IPS-18a (cell line): ENCODE data around the gene LINGO4.
A peak's percentile ranks its signal among the peaks of the same experiment; 100 is the strongest.

Experiments used
- H3K27ac ChIP-seq: one replicate; pipeline ENCODE4 v1.5.1; 2013; ENCODE audit warnings: low read length
- H3K27me3 ChIP-seq: one replicate; pipeline ENCODE4 v1.6.1; 2013; ENCODE audit warnings: mild to moderate bottlenecking, low read length; ENCODE audit not compliant: control insufficient read depth, insufficient read depth
- H3K36me3 ChIP-seq: one replicate; pipeline ENCODE4 v1.6.1; 2013; ENCODE audit warnings: low read depth, low read length; ENCODE audit not compliant: control insufficient read depth
- H3K4me1 ChIP-seq: one replicate; pipeline ENCODE4 v1.6.1; 2013; ENCODE audit warnings: low read depth, low read length; ENCODE audit not compliant: control insufficient read depth
- H3K4me3 ChIP-seq: one replicate; pipeline ENCODE4 v1.5.1; 2013; ENCODE audit warnings: low read length
- H3K9ac ChIP-seq: one replicate; pipeline ENCODE4 v1.6.1; 2013; ENCODE audit warnings: mild to moderate bottlenecking, low read length, moderate library complexity
- H3K9me3 ChIP-seq: one replicate; pipeline ENCODE4 v1.6.1; 2013; ENCODE audit warnings: low read depth, low read length; ENCODE audit not compliant: control insufficient read depth

Gene LINGO4

GRCh38 chr1:151805066-151805820 is at the start of gene LINGO4:
TSS of gene LINGO4 (minus strand) at chr1:151805419. CDS start at chr1:151802704, 2,715 bp downstream.
- Histone ChIP-seq H3K9ac (no peak within 1 kb of the TSS), H3K36me3 (no peaks in the 10 kb centered on the region), H3K27ac (no peak within 1 kb of the TSS), H3K9me3 (no peaks in the 10 kb centered on the region), H3K4me1 (no peaks in the 10 kb centered on the region), H3K4me3 (no peak within 1 kb of the TSS), H3K27me3 (no peaks in the 10 kb centered on the region)

GRCh38 chr1:151854658-151855057 is 49.4 kb upstream of the LINGO4 start:
- Histone ChIP-seq H3K4me1 (no peaks in the 10 kb centered on the region), H3K4me3 (no peak overlapping the region)

GRCh38 chr1:151853411-151853943 is 48.3 kb upstream of the LINGO4 start, which contains the start of gene THEM5:
TSS of gene THEM5 (minus strand) at chr1:151853712. CDS start at chr1:151853565, 147 bp downstream.
- no peak within 1 kb of the TSS for H3K27ac ChIP-seq
- H3K4me3 ChIP-seq, result no peak within 1 kb of the TSS
- H3K9me3 ChIP-seq, result no peaks in the 10 kb centered on the region
- H3K27me3 ChIP-seq, result peaks cover 12% of the 10 kb centered on the region
- H3K36me3 ChIP-seq, result no peaks in the 10 kb centered on the region
- no peak within 1 kb of the TSS for H3K9ac ChIP-seq
- no peaks in the 10 kb centered on the region for H3K4me1 ChIP-seq

More at GRCh38 chr1:151854658-151855057, 49.4 kb upstream of the LINGO4 start:
- Histone ChIP-seq H3K27me3 (peaks cover 24% of the 10 kb centered on the region), H3K36me3 (no peaks in the 10 kb centered on the region), H3K9me3 (no peaks in the 10 kb centered on the region), H3K9ac (no peak overlapping the region), H3K27ac (no peak overlapping the region)

GRCh38 chr1:151852733-151853132 is 47.5 kb upstream of the LINGO4 start:
- H3K36me3 ChIP-seq, result no peaks in the 10 kb centered on the region
- H3K4me3 ChIP-seq, result no peak overlapping the region
- H3K9ac ChIP-seq, result no peak overlapping the region
- H3K9me3 ChIP-seq, result no peaks in the 10 kb centered on the region
- H3K27me3 ChIP-seq, result peaks cover 4% of the 10 kb centered on the region
- no peaks in the 10 kb centered on the region for H3K4me1 ChIP-seq
- no peak overlapping the region for H3K27ac ChIP-seq

- H3K27ac ChIP-seq, result no peak overlapping the region
- no peak overlapping the region for H3K4me3 ChIP-seq
- H3K9me3 ChIP-seq, result no peaks in the 10 kb centered on the region
- peaks cover under 1% of the 10 kb centered on the region for H3K4me1 ChIP-seq
- no peaks in the 10 kb centered on the region for H3K27me3 ChIP-seq
- no peaks in the 10 kb centered on the region for H3K36me3 ChIP-seq
- H3K9ac ChIP-seq, result no peak overlapping the region
Observed at GRCh38 chr1:151851886-151852285, 46.7 kb upstream of the LINGO4 start.

GRCh38 chr1:151849871-151850270 is 44.7 kb upstream of the LINGO4 start:
- H3K36me3 ChIP-seq, result no peaks in the 10 kb centered on the region
- H3K27ac ChIP-seq, result no peak overlapping the region
- no peaks in the 10 kb centered on the region for H3K9me3 ChIP-seq
- H3K27me3 ChIP-seq, result no peaks in the 10 kb centered on the region
- peaks cover 10% of the 10 kb centered on the region for H3K4me1 ChIP-seq
- no peak overlapping the region for H3K4me3 ChIP-seq
- H3K9ac ChIP-seq, result no peak overlapping the region

- Histone ChIP-seq H3K9ac (no peak overlapping the region), H3K4me3 (no peak overlapping the region), H3K9me3 (no peaks in the 10 kb centered on the region), H3K4me1 (peaks cover 10% of the 10 kb centered on the region), H3K27me3 (no peaks in the 10 kb centered on the region), H3K36me3 (no peaks in the 10 kb centered on the region), H3K27ac (no peak overlapping the region)
Observed at GRCh38 chr1:151849126-151849525, 43.9 kb upstream of the LINGO4 start.

GRCh38 chr1:151847867-151848596 is 42.8 kb upstream of the LINGO4 start:
- Histone ChIP-seq H3K9me3 (no peaks in the 10 kb centered on the region), H3K4me1 (peaks cover 10% of the 10 kb centered on the region), H3K27ac (no peak overlapping the region), H3K9ac (no peak overlapping the region), H3K4me3 (no peak overlapping the region), H3K36me3 (no peaks in the 10 kb centered on the region), H3K27me3 (no peaks in the 10 kb centered on the region)

GRCh38 chr1:151846686-151847237 is 41.5 kb upstream of the LINGO4 start:
- no peaks in the 10 kb centered on the region for H3K27me3 ChIP-seq
- H3K4me1 ChIP-seq, result peaks cover 10% of the 10 kb centered on the region
- no peak overlapping the region for H3K27ac ChIP-seq
- H3K36me3 ChIP-seq, result no peaks in the 10 kb centered on the region
- peak overlapping the region; percentile 13 for H3K4me3 ChIP-seq
- H3K9me3 ChIP-seq, result no peaks in the 10 kb centered on the region
- no peak overlapping the region for H3K9ac ChIP-seq

- Histone ChIP-seq H3K36me3 (no peaks in the 10 kb centered on the region), H3K27ac (no peak overlapping the region), H3K9ac (no peak overlapping the region), H3K4me1 (peaks cover 10% of the 10 kb centered on the region), H3K4me3 (no peak overlapping the region), H3K27me3 (no peaks in the 10 kb centered on the region), H3K9me3 (no peaks in the 10 kb centered on the region)
Observed at GRCh38 chr1:151846062-151846568, 40.9 kb upstream of the LINGO4 start.

GRCh38 chr1:151843398-151843797 is 38.2 kb upstream of the LINGO4 start:
- Histone ChIP-seq H3K4me1 (peaks cover 17% of the 10 kb centered on the region), H3K9me3 (no peaks in the 10 kb centered on the region), H3K36me3 (no peaks in the 10 kb centered on the region), H3K4me3 (no peak overlapping the region), H3K9ac (no peak overlapping the region), H3K27ac (no peak overlapping the region), H3K27me3 (peaks cover 15% of the 10 kb centered on the region)
